GM18520 (cell line): ENCODE measurements around the gene CCDC92B.
"Not testable (repeated sequence)": the region's sequence is repeated elsewhere in the genome, so short reads cannot be mapped to it uniquely, and the experiment has no call there.

Experiments used
- ATAC-seq: cut with Tn5 transposase; IDR thresholded peaks from one replicate; pipeline ENCODE4 v1.9.1; 2021; ENCODE audit not compliant: unreplicated experiment

Gene CCDC92B

GRCh38 chr17:2691069-2691871 is 58.2 kb downstream of the CCDC92B start:
- ATAC-seq, result no peak

DNA sequence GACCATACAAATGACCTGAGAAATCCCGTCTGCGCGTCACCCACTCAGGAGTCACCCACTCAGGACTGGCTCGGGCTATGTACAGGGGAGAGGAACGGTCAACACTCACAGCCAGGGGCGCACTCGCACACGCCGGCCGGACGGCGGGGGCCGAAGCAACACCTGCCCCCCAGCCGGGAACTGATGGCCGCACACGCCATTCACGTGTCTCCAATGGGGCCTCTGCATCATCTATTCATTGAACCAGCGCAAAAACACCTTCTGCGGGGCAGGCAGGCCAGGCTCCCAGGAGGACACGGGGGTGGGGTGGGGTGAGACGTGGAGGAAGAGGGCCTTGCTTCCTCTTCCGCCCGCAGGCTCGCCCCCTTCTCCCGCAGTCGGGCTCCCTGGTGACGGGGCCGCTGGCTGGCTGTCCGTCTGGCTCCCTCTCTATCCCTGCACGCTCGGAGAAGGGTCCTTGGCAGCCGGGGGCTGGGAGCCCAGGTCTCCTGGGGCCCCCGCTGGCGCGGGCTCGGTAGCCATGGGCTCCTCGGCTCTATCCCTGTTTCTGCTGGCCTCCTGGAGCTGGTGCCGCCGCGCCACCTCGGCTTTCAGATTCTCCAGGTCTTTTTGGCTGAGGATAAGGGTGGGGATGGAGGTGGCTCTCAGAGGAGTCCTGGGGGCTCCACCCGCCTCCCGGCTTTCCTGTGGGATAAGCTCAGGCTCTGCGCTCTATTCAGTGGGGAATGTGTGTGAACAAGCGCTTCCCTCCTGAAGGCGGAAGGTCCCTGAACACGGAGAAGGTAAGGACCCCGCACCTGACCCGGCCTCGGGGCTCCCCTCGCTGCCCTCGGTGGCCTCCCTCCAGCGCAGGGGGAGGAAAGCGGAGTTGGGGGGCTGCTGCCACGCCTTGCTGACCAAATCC is 59.0 kb downstream of the CCDC92B start:
- no peak for ATAC-seq

DNA sequence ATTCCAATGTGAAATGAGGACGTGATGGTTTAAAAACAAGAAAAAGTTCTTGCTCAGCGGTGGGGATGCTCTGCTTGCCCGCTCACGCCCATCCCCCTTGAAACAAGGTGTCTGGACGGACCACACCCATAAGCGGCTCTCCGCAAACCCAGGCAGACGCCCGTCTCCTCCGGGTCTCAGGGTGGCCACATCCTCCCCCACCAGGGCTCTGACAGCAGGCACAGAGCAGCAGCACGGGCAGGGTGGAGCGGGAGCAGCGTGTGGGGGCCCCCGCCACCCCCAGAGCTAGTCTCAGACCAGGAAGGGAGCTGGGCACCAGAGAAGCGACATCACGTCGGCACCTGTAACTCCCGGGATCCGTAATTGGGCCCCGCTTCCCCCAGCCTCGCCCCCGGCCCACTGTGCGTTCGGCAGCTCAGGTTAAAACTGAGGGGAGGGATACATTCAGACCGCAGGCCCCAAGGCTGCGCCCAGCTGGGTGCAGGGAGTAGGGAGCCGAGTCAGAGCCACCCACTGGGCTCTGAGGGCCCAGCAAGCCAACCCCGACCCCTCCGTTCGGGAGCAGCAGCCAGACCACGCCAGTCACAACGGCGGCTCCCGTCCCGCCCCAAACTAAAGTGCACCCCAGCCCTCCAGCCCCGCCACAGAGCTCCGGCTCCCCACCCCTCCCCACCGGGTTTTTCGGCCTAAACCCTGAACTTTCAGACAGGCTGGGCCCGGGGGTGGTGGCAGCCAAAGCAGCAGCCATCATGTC is 59.9 kb downstream of the CCDC92B start:
- ATAC-seq, result no peak

DNA sequence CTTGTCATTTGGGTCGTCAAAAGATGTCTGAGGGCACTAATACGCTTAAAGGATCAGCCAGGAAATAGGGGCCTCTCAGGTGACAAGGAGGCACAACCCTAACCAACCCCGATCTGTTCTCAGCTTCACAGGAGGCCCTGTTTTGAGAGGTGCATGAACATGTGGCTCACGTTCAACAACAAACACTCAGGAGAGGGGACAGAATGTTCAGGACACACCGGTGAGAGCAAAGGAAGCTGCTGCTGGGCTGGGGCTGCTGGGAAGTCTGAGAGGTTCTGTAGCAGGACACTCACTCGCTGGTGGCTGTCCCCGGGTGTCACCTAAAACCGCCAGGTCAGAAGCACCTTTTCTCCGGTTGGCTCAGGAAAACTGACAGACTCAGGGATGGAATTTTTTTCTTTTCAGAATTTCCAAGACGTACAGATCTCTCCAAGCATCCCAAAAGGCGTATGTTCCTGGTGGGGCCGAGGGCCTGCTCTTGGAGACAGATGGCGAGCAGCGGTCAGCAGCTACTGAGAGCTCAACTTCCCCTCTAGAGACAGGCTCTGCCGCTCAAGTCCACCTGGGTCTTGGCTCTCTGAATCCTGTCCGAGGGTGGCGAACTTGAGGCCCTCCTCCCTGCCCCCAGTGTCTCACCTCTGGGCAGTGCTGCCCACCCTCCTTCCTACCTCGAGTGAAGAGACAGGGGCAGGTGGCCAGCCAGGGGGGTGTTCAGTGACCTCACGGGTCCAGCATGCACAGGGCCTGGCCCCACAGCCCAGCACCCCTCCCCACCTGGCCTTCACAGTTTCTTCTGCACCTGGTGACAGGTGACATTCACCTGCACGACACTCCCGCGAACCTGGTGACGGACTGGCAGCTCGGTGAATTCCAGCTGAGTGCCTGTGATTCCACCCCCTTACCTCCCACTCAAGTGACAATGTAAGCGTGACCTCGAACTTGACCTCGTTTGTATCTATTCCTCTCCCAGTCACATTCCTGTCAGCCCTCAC is 60.8 kb downstream of the CCDC92B start:
- no peak for ATAC-seq

GRCh38 chr17:2687074-2687418 is 62.4 kb downstream of the CCDC92B start:
- no peak for ATAC-seq

GRCh38 chr17:2685696-2686095 is 63.8 kb downstream of the CCDC92B start:
- no peak for ATAC-seq

DNA sequence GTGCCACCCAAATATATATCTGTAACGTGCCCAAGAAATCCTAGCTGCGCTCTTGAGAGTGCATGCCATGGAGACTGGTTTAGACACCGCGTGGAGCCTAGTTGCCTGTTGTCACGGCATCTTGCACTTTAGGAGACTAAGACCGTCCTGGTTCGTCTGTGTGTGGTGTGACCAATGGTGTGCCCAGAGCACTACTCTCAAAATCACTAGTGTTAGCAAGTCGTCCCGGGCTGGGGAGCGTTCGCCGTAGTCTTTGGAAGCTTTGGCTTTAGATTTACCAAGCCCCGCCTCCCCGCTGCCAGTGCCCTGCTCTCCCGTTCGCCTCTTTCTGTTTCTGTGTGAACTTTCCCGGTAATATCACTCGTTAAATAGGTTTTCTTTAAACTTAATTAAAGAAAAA is 64.9 kb downstream of the CCDC92B start:
- ATAC-seq, result no peak

GRCh38 chr17:2683912-2684311 is 65.5 kb downstream of the CCDC92B start:
- no peak for ATAC-seq

DNA sequence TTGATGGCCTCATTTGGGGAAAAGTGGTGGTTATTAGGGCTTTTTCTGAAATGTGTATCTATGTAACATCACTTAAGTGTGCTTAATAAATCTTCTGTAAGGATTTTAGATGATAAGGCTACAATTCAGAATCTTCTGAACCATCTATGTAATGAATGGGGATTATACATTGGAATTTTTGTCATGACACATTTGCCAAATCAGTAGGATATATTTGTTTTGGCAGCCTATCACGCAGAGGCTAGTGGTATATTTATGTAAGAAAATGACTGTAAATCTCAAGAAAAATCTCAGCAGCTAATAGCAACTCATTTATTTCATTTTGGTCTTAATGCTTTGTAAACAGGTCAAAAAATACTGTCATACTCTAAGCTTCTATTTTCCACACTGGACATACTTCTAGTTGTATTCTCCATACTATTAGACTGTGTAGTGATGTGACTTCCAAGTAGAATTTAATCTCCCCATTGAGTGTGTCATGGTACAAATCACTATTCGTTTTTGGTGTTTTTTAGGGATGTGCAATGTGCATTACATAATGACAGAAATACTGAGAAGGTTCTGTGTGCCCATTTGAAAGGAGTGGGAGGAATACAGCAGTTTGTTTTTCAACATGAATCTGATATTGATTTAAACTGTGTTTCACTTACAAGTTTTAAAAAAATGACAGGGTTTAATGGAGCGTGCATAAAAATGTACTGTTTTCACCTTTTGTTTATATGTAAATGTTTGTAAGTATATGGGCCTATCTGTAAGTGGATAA is 67.1 kb downstream of the CCDC92B start:
- ATAC-seq, result no peak

DNA sequence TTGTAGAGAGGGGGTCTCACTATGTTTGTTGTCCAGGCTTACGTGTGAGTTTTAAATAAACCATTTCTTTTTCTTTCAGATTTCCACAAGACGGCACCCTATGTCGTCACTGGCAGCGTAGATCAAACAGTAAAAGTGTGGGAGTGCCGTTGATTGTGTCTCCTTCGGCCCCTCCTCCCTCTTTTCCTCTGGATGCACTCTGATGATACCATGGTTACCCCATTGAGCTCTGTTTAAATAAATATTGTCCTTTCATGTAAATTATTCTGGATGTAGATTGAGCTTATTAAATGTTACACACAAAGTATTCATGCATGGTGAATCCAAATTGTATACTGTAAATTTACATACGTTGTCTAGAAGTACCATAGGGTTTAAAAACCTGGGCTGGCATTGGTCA is 67.8 kb downstream of the CCDC92B start:
- no peak for ATAC-seq

- ATAC-seq, result no peak
Measured at GRCh38 chr17:2680961-2681360, 68.5 kb downstream of the CCDC92B start.

DNA sequence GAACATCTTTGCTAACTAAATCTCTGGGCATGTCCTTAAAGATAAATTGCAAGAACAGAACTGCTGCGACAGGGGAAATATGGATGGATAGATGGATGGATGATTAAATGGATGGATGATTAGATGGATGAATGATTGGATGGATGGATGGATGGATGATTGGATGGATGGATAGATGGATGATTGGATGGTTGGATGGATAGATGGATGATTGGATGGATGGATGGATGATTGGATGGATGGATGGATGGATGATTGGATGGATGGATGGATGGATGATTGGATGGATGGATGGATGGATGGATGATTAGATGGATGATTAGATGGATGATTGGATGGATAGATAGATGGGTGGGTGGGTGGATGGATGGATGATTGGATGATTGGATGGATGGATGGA is 70.2 kb downstream of the CCDC92B start:
- not testable (repeated sequence) for ATAC-seq
